Naive thymus-derived CD4-positive, alpha-beta T cell (primary cell): ENCODE data around the gene CDK14. TPM values are rescaled to one million over a fixed set of nuclear protein-coding genes. Genes with fewer than 3 reads are reported as not detected.

ENCODE experiments used
- ATAC-seq: fragments of 150-1000 bp; cut with Tn5 transposase; 2 replicates; pipeline ENCODE4 v1.10.0; 2021; ENCODE audit warnings: mild to moderate bottlenecking, moderate library complexity
- CTCF ChIA-PET: fragments of 350-600 bp; sonication (Branson Sonifier 250); formaldehyde crosslinking; loops from one replicate; lab custom pipeline; 2021; ENCODE audit warnings: antibody characterized with exemption; lab: Charles Lee
- POLR2A ChIA-PET: fragments of 350-600 bp; sonication (Branson Sonifier 250); formaldehyde crosslinking; loops from one replicate; lab custom pipeline; 2021; ENCODE audit warnings: antibody characterized with exemption, inconsistent platforms; lab: Charles Lee
- DNase-seq, 9 donors: peaks; one replicate each; pipeline versions ENCODE4 v3.0.0 to v3.0.0-alpha.2; 2020 to 2022; ENCODE audit warnings: mixed read lengths in 1 of 9
- H3K27ac ChIP-seq: one replicate; pipeline ENCODE4 v1.7.0; 2013; ENCODE audit warnings: mild to moderate bottlenecking, low read depth, low read length, moderate library complexity
- H3K27me3 ChIP-seq, 2 donors: one replicate each; pipeline ENCODE4 v1.7.0; 2013; ENCODE audit warnings: low read length in 2 of 2, mild to moderate bottlenecking in 2 of 2, moderate library complexity in 2 of 2; ENCODE audit not compliant: control insufficient read depth in 2 of 2, insufficient read depth in 2 of 2
- H3K36me3 ChIP-seq, 3 experiments: 1 replicate in 2 of 3; 2 replicates in 1 of 3; pipeline ENCODE4 v1.7.0; 2013; ENCODE audit warnings: low read length in 3 of 3, mild to moderate bottlenecking in 3 of 3, moderate library complexity in 1 of 3; ENCODE audit not compliant: insufficient read depth in 3 of 3, control insufficient read depth in 2 of 3
- H3K4me1 ChIP-seq, 2 donors: one replicate each; pipeline ENCODE4 v1.7.0; 2013; ENCODE audit warnings: low read length in 2 of 2, mild to moderate bottlenecking in 2 of 2, moderate library complexity in 1 of 2; ENCODE audit not compliant: control insufficient read depth in 2 of 2, insufficient read depth in 2 of 2
- H3K4me3 ChIP-seq: 2 replicates; pipeline ENCODE4 v1.7.0; 2013; ENCODE audit warnings: mild to moderate bottlenecking, low read length
- H3K9me3 ChIP-seq, 3 experiments: 1 replicate in 2 of 3; 2 replicates in 1 of 3; pipeline ENCODE4 v1.7.0; 2013; ENCODE audit warnings: low read length in 3 of 3; ENCODE audit not compliant: control insufficient read depth in 2 of 3
- H3K27ac Mint-ChIP-seq, 9 donors: one replicate each; pipeline ENCODE4 v1.8.0; 2020 to 2022; ENCODE audit warnings: mixed read lengths in 9 of 9, mild to moderate bottlenecking in 8 of 9, moderate library complexity in 5 of 9, inconsistent platforms in 2 of 9
- H3K27me3 Mint-ChIP-seq, 5 donors: one replicate each; pipeline ENCODE4 v1.8.0; 2021 to 2022; ENCODE audit warnings: mixed read lengths in 5 of 5, mild to moderate bottlenecking in 1 of 5
- H3K36me3 Mint-ChIP-seq, 5 donors: one replicate each; pipeline ENCODE4 v1.8.0; 2020 to 2022; ENCODE audit warnings: mixed read lengths in 5 of 5, mild to moderate bottlenecking in 3 of 5, inconsistent platforms in 1 of 5
- H3K4me1 Mint-ChIP-seq, 7 donors: one replicate each; pipeline ENCODE4 v1.8.0; 2020 to 2022; ENCODE audit warnings: mixed read lengths in 7 of 7, mild to moderate bottlenecking in 3 of 7, inconsistent platforms in 1 of 7
- H3K4me3 Mint-ChIP-seq, 10 donors: one replicate each; pipeline ENCODE4 v1.8.0; 2020 to 2022; ENCODE audit warnings: mild to moderate bottlenecking in 10 of 10, mixed read lengths in 10 of 10, moderate library complexity in 6 of 10, inconsistent platforms in 2 of 10
- H3K9me3 Mint-ChIP-seq, 11 donors: one replicate each; pipeline ENCODE4 v1.8.0; 2020 to 2022; ENCODE audit warnings: mixed read lengths in 11 of 11, mild to moderate bottlenecking in 4 of 11, inconsistent platforms in 1 of 11, moderate library complexity in 1 of 11
- intact Hi-C, 2 donors: fragments of 100-400 bp; cut with micrococcal nuclease; formaldehyde crosslinking; loops; one replicate each; pipeline ENCODE4 v1.15.1; 2023
- polyA plus RNA-seq, 2 donors: library from polyadenylated mRNA; unstranded; fragments of 300-500 nt; fragmentation: Illumina TruSeq; gene quantifications; one replicate each; pipeline ENCODE4 v1.2.3, GENCODE V29; 2021
- total RNA-seq, 6 experiments: library from RNA in 5 of 6; stranded (reverse) in 5 of 6; gene quantifications; 1 replicate in 5 of 6; 2 replicates in 1 of 6; pipeline ENCODE4 v1.2.3 and lab custom pipeline; 2021 to 2026

The CDK14 gene
- total and polyA plus RNA-seq, 7 experiments from 2014 or later, result 0.05 to 9.9 (median 0.72) TPM; not detected in 1

DNA sequence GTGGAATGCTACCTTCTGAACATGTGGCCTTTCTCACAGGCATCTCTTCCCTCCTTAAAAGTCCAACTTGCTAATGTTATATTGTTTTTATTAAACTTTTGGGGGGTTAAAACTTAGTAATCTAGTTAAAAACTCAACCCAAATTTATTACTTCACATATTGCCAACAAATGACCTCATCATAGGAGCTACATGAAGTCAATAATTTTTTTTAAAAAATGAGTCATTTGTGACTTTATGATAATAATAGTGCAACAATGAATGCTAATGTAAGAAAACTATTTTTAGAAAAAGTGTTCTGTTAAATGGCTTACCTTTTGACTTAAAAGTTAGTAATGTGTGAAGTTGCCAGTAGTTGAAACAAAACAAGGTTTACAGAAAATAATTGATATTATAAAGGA, 342.2 kb downstream of the CDK14 start:
- H3K4me3 Mint-ChIP-seq, result no peak overlapping the region
- intact Hi-C loops, result loop anchor here in 1 of 2 donors (5.0 kb wide), 1 partner anchor 51 kb away; no protein-coding TSS in a partner anchor
- no peaks in the 10 kb centered on the region for H3K9me3 Mint-ChIP-seq
- no peaks in the 10 kb centered on the region for H3K9me3 ChIP-seq
- H3K4me1 Mint-ChIP-seq, result peaks cover 0 to 2% (median 0%) of the 10 kb centered on the region in 7 donors
- no peaks in the 10 kb centered on the region for H3K27me3 Mint-ChIP-seq
- H3K27ac ChIP-seq, result no peak overlapping the region
- no peaks in the 10 kb centered on the region for H3K4me1 ChIP-seq
- H3K36me3 ChIP-seq, result no peaks in the 10 kb centered on the region
- no peak for DNase-seq
- CTCF ChIA-PET, result no interaction called here
- POLR2A ChIA-PET, result no interaction called here
- ATAC-seq, result no peak
- no peak overlapping the region for H3K4me3 ChIP-seq
- no peaks in the 10 kb centered on the region for H3K36me3 Mint-ChIP-seq
- no peak overlapping the region for H3K27ac Mint-ChIP-seq
- no peaks in the 10 kb centered on the region for H3K27me3 ChIP-seq

DNA sequence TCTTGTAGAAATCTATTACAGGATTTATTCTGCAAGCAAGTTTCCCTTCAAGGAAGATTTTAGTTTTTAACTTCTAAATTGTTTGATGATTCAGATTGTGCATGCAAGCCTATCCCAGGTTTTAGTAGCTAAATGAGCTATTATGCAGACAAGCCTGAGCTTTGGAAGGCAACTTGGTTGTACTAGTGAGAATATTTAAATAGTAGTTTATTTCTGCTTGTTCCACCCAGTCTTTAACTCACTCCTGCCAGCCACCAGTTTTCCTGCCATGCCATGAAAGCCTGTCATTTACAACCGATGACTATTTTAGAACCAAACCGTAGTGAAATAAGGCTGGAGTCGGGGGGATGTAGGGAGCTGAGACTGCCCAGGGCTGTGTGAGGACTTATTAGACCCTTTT, 343.5 kb downstream of the CDK14 start:
- Histone ChIP-seq H3K9me3 (no peaks in the 10 kb centered on the region), H3K36me3 (no peaks in the 10 kb centered on the region), H3K27me3 (no peaks in the 10 kb centered on the region), H3K4me3 (no peak overlapping the region), H3K27ac (no peak overlapping the region), H3K4me1 (no peaks in the 10 kb centered on the region)
- no peak overlapping the region for H3K4me3 Mint-ChIP-seq
- no peak for DNase-seq
- H3K4me1 Mint-ChIP-seq, result peaks cover 0 to 2% (median 0%) of the 10 kb centered on the region in 7 donors
- H3K9me3 Mint-ChIP-seq, result peaks cover 0 to 2% (median 0%) of the 10 kb centered on the region in 11 donors
- ChIA-PET CTCF (no interaction called here), POLR2A (no interaction called here)
- intact Hi-C loops, result loop anchor here in 1 of 2 donors (5.0 kb wide), 1 partner anchor 52 kb away; no protein-coding TSS in a partner anchor
- no peaks in the 10 kb centered on the region for H3K27me3 Mint-ChIP-seq
- ATAC-seq, result no peak
- no peak overlapping the region for H3K27ac Mint-ChIP-seq
- H3K36me3 Mint-ChIP-seq, result no peaks in the 10 kb centered on the region

DNA sequence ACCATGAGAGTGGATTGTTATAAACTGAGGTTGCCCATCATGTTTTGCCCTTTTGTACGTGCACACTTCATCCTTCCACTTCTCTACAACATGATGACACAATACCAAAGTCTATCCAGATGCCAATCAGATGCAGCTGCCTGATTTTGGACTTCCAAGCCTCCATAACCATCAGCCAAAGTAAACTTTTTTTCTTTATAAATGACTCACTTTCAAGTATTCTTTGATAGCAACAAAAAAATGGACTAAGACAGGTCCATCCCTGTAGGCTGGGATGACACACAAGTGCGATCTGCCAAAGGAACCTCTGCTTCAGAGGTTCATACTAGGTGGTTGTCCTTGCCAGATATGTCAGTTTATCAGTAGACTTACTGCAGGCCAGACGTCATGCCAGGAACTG, 347.9 kb downstream of the CDK14 start:
- peaks cover 0 to 2% (median 0%) of the 10 kb centered on the region in 7 donors for H3K4me1 Mint-ChIP-seq
- Histone ChIP-seq H3K27ac (no peak overlapping the region), H3K4me3 (no peak overlapping the region), H3K4me1 (no peaks in the 10 kb centered on the region), H3K36me3 (no peaks in the 10 kb centered on the region), H3K27me3 (no peaks in the 10 kb centered on the region), H3K9me3 (no peaks in the 10 kb centered on the region)
- ChIA-PET POLR2A (no interaction called here), CTCF (no interaction called here)
- H3K36me3 Mint-ChIP-seq, result no peaks in the 10 kb centered on the region
- H3K27me3 Mint-ChIP-seq, result peaks cover 0 to 8% (median 0%) of the 10 kb centered on the region in 5 donors
- H3K4me3 Mint-ChIP-seq, result no peak overlapping the region
- DNase-seq, result no peak
- H3K27ac Mint-ChIP-seq, result no peak overlapping the region
- intact Hi-C loops, result no loop called here
- ATAC-seq, result no peak
- peaks cover 0 to 5% (median 0%) of the 10 kb centered on the region in 11 donors for H3K9me3 Mint-ChIP-seq

DNA sequence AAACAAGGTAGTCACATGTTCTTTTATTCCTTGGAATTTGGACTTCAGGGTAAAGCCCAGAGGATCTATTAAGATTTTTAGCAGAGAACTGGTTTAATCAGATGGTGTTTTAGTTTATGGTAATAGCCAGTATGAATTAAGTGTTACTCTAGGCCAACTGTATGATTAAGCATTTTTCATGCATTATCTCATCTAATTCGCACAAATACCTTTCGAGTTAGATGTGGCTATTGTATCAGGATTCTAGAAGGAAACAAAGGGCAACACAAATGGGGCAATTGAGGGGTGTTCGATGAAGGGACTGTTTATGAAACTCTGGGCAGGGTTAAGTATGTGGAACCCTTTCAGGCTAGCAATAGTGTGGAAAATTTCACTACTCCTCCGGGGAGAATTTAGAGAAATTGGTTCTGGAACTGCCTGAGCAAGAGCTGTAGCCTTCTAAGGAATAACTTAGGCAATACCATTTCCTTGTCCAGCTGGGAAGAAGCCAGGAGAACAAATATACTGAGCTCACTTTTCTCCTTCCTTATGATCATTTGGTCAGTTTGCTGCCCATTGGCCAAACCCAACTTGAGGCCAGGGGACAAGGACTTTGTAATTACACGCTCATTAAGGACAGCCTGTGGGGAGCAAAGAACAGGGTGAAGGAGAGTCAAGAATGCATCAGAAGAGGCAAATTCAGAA, 349.1 kb downstream of the CDK14 start:
- Histone ChIP-seq H3K4me3 (no peak overlapping the region), H3K27me3 (no peaks in the 10 kb centered on the region), H3K9me3 (no peaks in the 10 kb centered on the region), H3K36me3 (no peaks in the 10 kb centered on the region), H3K27ac (no peak overlapping the region), H3K4me1 (no peaks in the 10 kb centered on the region)
- POLR2A ChIA-PET, result no interaction called here
- Mint-ChIP-seq H3K36me3 (no peaks in the 10 kb centered on the region), H3K9me3 (peaks cover 0 to 5% (median 0%) of the 10 kb centered on the region in 11 donors), H3K4me3 (no peak overlapping the region), H3K27ac (no peak overlapping the region), H3K4me1 (peaks cover 0 to 2% (median 0%) of the 10 kb centered on the region in 7 donors), H3K27me3 (peaks cover 0 to 8% (median 0%) of the 10 kb centered on the region in 5 donors)
- CTCF ChIA-PET, result no interaction called here
- ATAC-seq, result no peak
- intact Hi-C loops, result no loop called here
- no peak for DNase-seq

DNA sequence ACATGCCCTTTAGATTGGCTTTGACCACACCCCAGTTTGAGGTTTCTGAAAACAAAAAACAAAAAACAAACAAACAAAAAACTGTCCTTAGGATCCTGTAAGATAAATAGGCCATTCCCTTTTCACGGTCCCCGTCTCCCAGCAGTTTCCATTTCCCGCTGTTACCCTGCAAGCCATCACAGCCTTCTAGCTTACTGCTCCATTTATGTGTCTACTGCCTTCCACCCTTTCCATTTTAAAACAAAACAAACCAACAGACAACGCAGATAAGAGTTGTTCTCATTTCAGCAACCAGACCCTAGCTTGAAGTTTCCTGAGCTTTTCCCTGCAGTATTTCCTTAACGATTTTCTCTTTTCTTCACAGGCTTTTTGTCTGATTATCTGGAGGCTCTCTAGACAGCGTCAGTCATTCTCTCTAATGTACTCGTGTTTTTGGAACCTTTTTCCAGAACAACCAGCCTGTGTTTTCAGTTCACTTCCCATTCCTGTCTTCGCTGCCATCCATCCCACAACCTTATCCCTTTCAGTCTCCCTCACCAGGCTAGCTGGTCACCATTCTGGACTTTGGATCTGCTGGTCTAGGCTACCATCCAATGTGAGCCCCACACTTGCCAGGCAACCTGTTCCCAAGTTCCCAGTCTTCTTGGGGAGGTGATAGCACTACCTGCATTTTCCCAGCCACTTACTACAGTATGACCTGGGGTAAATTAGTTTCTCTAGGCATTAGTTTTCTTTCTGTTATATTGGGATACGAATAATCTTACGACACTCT, 350.8 kb downstream of the CDK14 start:
- Mint-ChIP-seq H3K27ac (no peak overlapping the region), H3K36me3 (no peaks in the 10 kb centered on the region), H3K27me3 (peaks cover 0 to 8% (median 0%) of the 10 kb centered on the region in 5 donors), H3K4me3 (no peak overlapping the region), H3K9me3 (peaks cover 0 to 5% (median 0%) of the 10 kb centered on the region in 11 donors), H3K4me1 (peaks cover 0 to 2% (median 0%) of the 10 kb centered on the region in 7 donors)
- Histone ChIP-seq H3K9me3 (no peaks in the 10 kb centered on the region), H3K4me3 (no peak overlapping the region), H3K36me3 (no peaks in the 10 kb centered on the region), H3K27me3 (no peaks in the 10 kb centered on the region), H3K4me1 (no peaks in the 10 kb centered on the region), H3K27ac (no peak overlapping the region)
- intact Hi-C loops, result no loop called here
- POLR2A ChIA-PET, result no interaction called here
- CTCF ChIA-PET, result no interaction called here
- DNase-seq (no peak), ATAC-seq (no peak)

DNA sequence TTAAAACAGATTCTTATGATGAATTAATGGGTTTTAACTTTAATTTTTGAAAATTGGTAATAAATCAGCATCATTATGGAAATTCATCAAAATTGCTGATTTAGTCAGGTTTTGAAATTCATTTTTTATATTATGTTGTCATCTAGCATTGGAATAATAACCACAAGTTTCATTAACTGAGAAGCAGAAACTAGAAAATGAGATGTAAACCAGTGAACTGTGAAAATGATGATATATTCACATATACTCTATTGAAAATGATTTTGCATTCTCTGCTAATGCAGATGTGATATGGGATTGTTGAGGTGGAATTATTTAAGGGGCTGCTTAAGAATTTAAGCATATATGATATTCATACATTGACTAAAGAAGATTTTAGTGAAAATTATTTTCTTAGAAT, 352.0 kb downstream of the CDK14 start:
- intact Hi-C loops, result no loop called here
- ChIA-PET POLR2A (no interaction called here), CTCF (no interaction called here)
- H3K4me3 Mint-ChIP-seq, result no peak overlapping the region
- no peaks in the 10 kb centered on the region for H3K36me3 Mint-ChIP-seq
- H3K27me3 Mint-ChIP-seq, result peaks cover 0 to 8% (median 0%) of the 10 kb centered on the region in 5 donors
- H3K36me3 ChIP-seq, result no peaks in the 10 kb centered on the region
- no peak overlapping the region for H3K4me3 ChIP-seq
- H3K27ac Mint-ChIP-seq, result no peak overlapping the region
- no peaks in the 10 kb centered on the region for H3K9me3 ChIP-seq
- no peak for DNase-seq
- H3K4me1 Mint-ChIP-seq, result peaks cover 0 to under 1% (median 0%) of the 10 kb centered on the region in 7 donors
- peaks cover 0 to 5% (median 0%) of the 10 kb centered on the region in 11 donors for H3K9me3 Mint-ChIP-seq
- ATAC-seq, result no peak
- H3K27me3 ChIP-seq, result no peaks in the 10 kb centered on the region
- H3K4me1 ChIP-seq, result no peaks in the 10 kb centered on the region
- H3K27ac ChIP-seq, result no peak overlapping the region
